NCI-H460 (cell line): ENCODE measurements around the gene OCEL1. TPM values are rescaled to one million over a fixed set of nuclear protein-coding genes. Genes with fewer than 3 reads are reported as not detected.

ENCODE experiments used
- DNase-seq: peaks from one replicate; pipeline ENCODE4 v3.0.0-alpha.2; 2016; ENCODE audit warnings: low read depth; ENCODE audit errors: extremely low read depth
- total RNA-seq: library from RNA; depleted of rRNA; stranded (reverse); fragments of >200 nt; shearing (Covaris generic); gene quantifications from 2 replicates; pipeline ENCODE4 v1.2.3, GENCODE V29; 2014

Gene OCEL1
- total RNA-seq, 1 experiment from 2014 or later = 3.8 TPM

- no peak for DNase-seq
Measured at GRCh38 chr19:17237747-17238706, 12.0 kb downstream of the OCEL1 start.

- no peak for DNase-seq
Measured at GRCh38 chr19:17240062-17240752, 14.2 kb downstream of the OCEL1 start.

DNA sequence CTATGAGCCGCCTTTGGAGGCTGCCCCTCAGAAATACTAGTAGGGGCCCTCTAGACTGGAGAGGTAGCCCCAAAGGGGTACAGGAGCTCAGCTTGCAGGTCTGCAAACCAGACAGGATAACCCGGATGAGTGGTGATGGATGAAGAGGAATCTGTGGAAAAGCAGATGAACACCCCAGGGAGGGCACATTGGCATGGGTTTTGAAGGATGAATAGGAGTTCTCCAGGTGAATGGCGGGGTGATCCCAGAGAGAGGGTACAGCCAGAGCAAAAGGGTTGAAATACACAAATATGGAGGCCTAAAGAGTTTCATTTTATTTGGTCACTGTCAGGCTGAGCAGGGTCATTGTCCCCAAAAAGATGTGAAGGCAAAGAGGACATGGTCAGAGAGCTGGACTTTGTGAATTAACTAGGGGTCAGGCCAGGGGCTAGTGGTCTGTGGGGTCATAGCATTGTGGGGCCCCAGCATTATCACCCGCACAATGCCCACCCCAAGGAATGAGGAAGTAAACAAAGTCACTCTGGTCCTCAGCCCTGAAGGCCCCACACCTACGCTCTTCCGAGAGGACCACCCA lies 14.9 kb downstream of the OCEL1 start:
- no peak for DNase-seq

DNA sequence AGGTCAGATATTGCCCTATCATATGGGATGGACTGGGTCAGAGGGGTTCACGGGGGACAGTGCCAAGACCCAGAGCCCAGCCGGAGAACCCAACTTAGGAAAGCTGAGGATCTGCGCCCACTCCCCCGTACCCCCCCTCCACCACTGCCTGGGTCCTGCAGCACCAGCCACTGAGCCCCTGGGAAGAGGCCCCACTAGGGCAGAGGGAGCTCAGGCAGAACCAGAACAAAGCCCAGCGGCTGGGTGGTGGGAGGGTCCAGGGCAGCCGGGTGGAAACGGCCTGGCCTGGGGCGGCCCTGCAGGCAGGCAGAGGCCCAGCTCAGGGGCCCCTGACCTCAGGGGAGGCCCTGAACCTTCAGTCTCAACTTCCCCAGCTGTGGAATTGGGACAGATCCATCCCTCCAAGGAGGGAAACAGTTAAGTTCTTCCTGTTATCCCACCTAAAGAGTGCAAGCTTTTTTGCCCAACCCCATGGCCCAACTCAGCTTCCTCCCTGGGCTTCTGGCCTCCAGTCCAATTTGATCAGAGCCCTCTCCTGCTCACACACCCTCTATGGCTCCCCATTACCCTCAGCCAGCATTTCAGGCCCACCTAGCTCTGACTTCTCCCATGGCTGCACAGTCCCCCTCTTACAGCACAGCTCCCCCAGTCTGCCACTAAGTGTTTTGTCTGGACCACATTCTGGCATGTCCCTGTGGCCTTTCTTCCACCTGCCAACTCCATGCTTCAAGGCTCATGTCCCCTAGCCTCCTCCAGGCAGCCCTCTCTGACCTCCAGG lies 16.6 kb downstream of the OCEL1 start:
- DNase-seq = no peak

DNA sequence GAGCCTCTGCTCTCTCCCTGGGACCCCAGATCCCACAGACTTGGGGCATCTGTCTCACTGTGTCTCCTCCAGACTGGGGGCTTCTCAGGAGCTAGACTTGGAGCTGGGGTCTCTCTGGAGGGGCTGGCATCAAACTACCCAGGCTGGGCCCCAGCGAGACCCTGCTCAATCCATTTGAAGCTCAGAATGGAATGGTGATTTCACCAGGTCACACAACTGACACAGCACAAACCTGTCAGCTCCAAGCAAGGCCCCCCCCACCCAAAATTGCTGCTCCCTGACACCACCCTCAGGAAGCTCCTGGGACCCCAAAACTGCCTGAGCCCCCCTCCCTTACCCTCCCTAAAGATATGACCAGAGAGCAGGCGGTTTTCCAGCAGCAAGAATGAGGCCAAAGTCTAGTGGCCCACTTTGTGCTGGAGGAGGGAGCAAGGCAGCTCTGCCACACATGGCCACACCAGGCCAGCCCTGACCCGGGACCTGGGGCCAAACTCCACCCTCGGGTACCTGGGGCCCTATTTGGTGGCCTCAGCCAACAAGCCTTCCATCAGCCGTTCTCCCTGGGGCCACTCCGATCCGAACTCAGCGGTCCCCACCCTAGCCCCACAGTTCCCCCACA lies 17.3 kb downstream of the OCEL1 start:
- no peak for DNase-seq

GRCh38 chr19:17243830-17244617 lies 18.0 kb downstream of the OCEL1 start:
- no peak for DNase-seq

DNA sequence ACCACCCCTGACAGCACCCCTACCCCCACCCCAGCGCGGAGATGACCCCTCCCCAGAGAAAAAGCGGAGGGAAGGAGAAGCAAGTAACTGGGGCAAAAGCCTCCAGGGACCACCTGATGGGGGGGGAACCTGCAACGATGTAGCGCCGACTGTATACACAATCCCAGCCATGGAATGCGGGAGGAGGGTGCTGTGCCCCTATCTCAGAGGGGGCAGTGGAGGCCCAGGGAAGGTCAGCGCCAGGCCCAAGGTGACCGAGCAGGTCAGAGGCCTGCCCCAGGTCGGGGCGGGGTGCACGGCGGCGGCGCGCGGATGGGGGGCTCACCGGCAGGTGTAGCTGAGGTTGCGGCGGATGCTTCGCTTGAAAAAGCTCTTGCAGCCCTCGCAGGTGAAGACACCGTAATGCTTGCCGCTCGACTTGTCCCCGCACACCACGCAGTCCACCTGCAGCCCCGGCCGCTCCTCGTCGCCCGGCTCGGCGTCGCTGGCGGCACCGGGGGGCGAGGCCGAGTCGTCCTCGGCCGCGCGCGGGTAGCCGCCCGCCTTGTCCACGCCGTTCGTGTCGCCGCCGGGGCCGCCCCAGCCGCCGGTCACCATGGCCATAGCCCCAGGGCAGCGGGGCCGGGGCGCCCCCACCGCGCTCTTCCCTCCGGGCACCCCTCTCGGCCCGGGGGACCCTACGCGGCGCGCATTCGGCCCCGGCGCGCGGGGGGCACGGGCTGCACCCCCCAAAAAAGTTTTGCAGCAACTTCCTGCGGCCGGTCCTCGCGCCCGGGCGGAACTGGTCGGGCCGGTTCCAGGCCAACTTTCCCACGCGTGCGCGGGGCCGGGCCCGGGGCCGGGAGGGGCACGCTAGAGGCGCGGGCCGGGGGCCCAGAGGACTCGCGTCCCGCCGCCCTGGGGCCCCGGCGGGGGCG lies 18.9 kb downstream of the OCEL1 start:
- no peak for DNase-seq

GRCh38 chr19:17245535-17245984 lies 19.5 kb downstream of the OCEL1 start, which contains the start of gene NR2F6:
TSS of gene NR2F6 (minus strand) at chr19:17245919. CDS start at chr19:17245220, 699 bp downstream.
- DNase-seq = no peak

GRCh38 chr19:17246681-17247425 lies 20.8 kb downstream of the OCEL1 start:
- DNase-seq = no peak

GRCh38 chr19:17248011-17248776 lies 22.2 kb downstream of the OCEL1 start:
- DNase-seq = no peak

GRCh38 chr19:17249887-17250548 lies 24.0 kb downstream of the OCEL1 start:
- DNase-seq = no peak

GRCh38 chr19:17254636-17255035 lies 28.6 kb downstream of the OCEL1 start:
- DNase-seq = no peak

- no peak for DNase-seq
Measured at GRCh38 chr19:17255150-17255621, 29.2 kb downstream of the OCEL1 start.

GRCh38 chr19:17256130-17256529 lies 30.1 kb downstream of the OCEL1 start:
- no peak for DNase-seq

- DNase-seq = no peak
Measured at GRCh38 chr19:17259118-17259780, 33.2 kb downstream of the OCEL1 start.
